ENCODE data around the gene SERPINE2.

Gene SERPINE2

GRCh38 chr2:223980803-223981202 is 58.3 kb downstream of the SERPINE2 start:
- intact Hi-C loops (cut with DNase I), result no loop called here

DNA sequence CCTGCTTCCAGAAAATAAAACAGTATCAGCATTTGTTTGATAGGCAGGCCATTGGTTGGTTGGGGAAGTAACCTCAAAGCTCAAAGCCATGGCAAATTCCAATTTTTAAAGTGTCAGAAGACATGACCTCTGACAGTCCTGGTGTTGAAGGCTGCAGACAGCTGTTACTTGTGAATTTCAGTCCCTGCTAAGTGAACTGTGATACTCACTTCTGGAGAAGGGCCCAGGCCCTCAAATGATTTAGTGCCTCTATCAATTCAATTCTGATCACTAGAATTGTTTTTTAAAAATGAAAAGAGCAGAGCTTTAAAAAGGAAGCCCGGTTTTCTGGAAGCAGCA is 58.7 kb downstream of the SERPINE2 start:
- DNase-seq, result no peak
- intact Hi-C loops (cut with DNase I), result no loop called here

More at GRCh38 chr2:223980803-223981202, 58.3 kb downstream of the SERPINE2 start:
- no peak for DNase-seq

DNA sequence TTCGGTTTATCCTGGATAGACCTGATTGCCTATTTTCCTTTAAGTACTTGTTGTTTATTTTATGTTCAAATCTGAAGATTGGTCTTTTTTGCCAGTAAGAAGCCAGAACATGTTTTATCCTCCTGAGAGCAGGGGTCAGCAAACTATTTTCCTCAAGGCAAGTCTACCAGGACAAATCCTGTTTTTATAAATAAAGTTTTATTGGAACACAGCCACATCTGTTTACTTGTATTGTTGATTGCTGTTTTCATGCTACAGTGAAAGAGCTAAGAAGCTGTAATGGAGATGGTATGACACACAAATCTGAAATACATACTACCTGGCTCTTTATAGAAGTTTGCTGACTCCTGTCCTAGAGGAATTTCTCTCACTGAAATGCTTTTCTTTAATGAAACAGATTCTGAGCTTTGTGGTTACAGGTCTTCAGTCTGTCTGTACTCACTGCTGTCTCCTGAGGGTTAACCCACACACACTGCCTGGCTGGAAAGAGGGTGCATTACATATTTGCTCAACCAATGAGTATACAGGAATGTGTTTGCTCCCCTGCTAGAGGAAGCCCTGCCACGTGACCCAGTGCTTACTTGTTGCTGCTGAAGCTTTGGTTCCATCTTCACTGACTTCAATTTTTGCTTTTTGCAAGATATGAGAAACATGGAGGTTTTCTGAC is 59.2 kb downstream of the SERPINE2 start:
- intact Hi-C loops (cut with DNase I), result loop anchor here (10.0 kb wide), 1 partner anchor 665 kb away; no protein-coding TSS in a partner anchor

GRCh38 chr2:223978451-223978850 is 60.6 kb downstream of the SERPINE2 start:
- intact Hi-C loops (cut with DNase I), result loop anchor here (10.0 kb wide), 1 partner anchor 666 kb away; no protein-coding TSS in a partner anchor
- no peak for DNase-seq

More for the DNA sequence above, 59.2 kb downstream of the SERPINE2 start:
- DNase-seq, result no peak

DNA sequence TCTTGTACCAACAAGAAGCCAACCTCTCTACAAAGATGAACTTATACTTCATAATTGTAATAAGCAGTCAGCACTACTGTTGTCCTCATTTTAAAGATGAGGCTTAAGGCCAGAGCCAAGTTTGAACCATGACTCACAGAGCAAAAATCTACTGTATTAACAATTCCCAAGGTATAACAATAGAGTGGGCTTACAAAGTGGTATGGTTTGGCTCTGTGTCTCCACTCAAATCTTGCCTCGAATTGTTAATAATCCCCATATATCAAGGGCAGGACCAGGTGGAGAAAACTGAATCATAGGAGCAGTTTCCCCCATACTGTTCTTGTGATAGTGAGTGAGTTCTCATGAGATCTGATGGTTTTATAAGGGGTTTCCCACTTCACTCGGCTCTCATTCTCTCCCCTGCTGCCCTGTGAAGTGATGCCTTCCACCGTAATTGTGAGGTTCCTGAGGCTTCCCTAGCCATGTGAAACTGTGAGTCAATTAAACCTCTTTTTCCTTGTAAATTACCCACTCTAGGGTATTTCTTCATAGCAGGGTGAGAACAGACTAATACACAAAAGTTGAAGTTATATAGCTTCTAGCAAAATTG is 62.4 kb downstream of the SERPINE2 start:
- intact Hi-C loops (cut with DNase I), result loop anchor here (10.0 kb wide), 1 partner anchor 668 kb away; no protein-coding TSS in a partner anchor
- no peak for DNase-seq

- intact Hi-C loops (cut with DNase I), result loop anchor here (5.0 to 10.0 kb wide), 2 partner anchors 671 to 804 kb away; no protein-coding TSS in a partner anchor
- no peak for DNase-seq
Measured at GRCh38 chr2:223973606-223974005, 65.5 kb downstream of the SERPINE2 start.

DNA sequence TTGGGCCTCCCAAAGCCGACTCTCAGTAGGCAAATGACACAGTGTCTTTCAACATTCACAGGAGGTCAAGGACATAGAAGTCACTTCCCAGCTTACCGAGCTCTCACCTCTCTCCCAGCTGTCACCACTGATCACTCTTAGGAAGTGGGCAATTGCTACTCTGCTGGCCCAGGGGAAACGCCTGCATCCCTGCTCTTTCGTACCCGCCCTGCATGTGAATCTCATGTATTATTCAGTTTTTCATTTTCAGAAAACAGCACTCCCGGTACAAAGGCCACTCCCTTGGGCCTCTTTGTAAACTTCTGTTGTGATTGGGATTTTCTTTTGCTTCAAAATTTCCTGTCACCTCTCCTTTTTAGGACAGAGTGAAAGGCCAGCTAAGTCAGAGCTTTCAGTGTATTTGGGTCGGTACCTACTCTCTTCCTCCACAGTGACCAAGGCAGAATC is 66.4 kb downstream of the SERPINE2 start:
- intact Hi-C loops (cut with DNase I), result loop anchor here (5.0 to 10.0 kb wide), 2 partner anchors 672 to 805 kb away; no protein-coding TSS in a partner anchor
- no peak for DNase-seq

- intact Hi-C loops (cut with DNase I), result loop anchor here (5.0 to 10.0 kb wide), 2 partner anchors 673 to 806 kb away; no protein-coding TSS in a partner anchor
- no peak for DNase-seq
Measured at GRCh38 chr2:223971731-223972130, 67.4 kb downstream of the SERPINE2 start.

DNA sequence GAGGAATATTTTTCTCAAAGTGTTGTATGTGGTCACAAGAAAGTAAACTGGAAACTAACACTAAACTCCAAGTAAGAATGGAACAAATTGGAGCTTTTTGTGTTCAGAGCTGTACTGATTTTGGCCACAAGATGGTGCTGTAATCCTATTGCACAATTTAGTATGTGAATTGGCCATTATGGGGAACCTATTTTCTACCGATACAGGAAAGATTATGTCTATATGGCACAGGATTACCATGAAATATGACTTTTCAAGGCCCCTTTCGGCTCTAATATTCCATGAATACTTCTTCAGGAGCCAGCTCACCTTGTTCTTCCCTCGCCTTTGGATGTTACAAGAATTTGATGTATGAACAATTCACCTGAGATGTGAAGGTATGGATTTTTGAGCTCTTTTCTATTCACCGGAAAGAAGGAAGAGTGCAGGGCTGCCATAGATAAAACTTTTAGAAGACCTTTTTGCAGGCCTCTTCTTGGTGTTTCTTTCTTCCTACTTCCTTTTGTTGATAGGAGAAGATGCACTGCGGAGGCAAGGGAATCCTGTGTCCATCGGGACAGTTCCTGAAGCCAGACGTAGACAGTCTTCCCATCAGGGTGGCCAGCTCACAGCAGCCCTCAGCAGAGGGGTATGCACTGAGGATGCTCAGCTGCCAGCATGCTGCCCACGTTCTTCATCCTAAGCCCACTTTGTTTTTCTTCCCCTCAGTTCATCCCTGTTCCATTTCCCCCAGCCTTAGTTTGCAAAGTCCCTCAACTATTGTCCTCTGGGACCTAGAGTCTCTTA is 68.5 kb downstream of the SERPINE2 start:
- peak in 3 of 10 donors; percentile 21 to 47 (median 29) for DNase-seq
- intact Hi-C loops (cut with DNase I), result loop anchor here (1.0 to 10.0 kb wide), 3 partner anchors 314 to 807 kb away; no protein-coding TSS in a partner anchor

GRCh38 chr2:223969856-223970255 is 69.2 kb downstream of the SERPINE2 start:
- no peak for DNase-seq
- intact Hi-C loops (cut with DNase I), result loop anchor here (1.0 to 10.0 kb wide), 3 partner anchors 314 to 807 kb away; no protein-coding TSS in a partner anchor

- intact Hi-C loops (cut with DNase I), result no loop called here
Measured at GRCh38 chr2:223969315-223969714, 69.8 kb downstream of the SERPINE2 start.

GRCh38 chr2:223967981-223968380 is 71.1 kb downstream of the SERPINE2 start:
- intact Hi-C loops (cut with DNase I), result no loop called here
- no peak for DNase-seq

More at GRCh38 chr2:223969315-223969714, 69.8 kb downstream of the SERPINE2 start:
- DNase-seq, result no peak

- DNase-seq, result peak in 3 of 10 donors; percentile 20 to 37 (median 29)
- intact Hi-C loops (cut with DNase I), result loop anchor here (10.0 kb wide), 1 partner anchor 625 kb away; the partner anchor contains the start of gene CUL3
Measured at GRCh38 chr2:223959688-223960087, 79.4 kb downstream of the SERPINE2 start.

DNA sequence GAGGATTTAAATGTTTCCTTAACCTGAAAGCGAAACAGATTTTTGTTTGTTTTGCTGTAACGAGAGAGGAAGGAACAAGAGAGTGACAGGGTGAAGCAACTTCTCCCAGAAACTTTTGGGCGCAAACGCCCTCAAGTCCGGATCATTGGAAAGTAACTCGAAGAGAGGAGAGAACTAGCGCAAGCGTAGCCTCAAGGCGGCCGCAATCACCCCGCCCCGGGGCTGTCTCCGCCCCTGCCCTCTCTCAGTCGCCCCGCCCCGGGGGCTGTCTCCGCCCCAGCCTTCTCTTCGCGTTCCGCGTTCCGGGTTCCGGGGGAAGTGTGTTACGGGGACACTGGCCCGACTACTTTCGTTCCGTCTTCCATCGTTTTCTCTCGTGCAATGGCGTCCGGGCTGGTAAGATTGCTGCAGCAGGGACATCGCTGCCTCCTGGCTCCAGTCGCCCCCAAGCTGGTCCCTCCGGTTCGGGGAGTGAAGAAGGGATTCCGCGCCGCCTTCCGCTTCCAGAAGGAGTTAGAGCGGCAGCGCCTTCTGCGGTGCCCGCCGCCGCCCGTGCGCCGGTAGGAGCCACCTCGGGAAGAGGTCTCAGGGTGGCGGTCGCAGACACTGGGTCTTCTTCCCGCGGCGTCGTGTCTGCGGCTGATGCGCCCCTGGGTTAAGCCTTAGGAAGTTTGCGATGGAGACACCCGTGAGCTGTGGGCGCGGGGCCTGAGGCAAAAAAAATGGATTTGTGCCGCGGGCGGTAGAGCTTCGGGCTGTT is 81.8 kb downstream of the SERPINE2 start, which contains the start of gene MRPL44:
TSS of gene MRPL44 (plus strand) at position 372 of the 760 bp plus-strand sequence. CDS start at position 382, 10 bp downstream.
- peak; percentile 97 to 100 (median 99) for DNase-seq
- intact Hi-C loops (cut with DNase I), result loop anchor here (1.0 to 10.0 kb wide), 3 partner anchors 12 to 628 kb away; partner anchors contain the start of genes CUL3 and WDFY1

- no peak for DNase-seq
- intact Hi-C loops (cut with DNase I), result loop anchor here (2.0 to 10.0 kb wide), 2 partner anchors 25 to 629 kb away; partner anchors contain the start of gene CUL3
Measured at GRCh38 chr2:223956300-223956699, 82.8 kb downstream of the SERPINE2 start.

GRCh38 chr2:223954401-223954800 is 84.7 kb downstream of the SERPINE2 start:
- DNase-seq, result no peak
- intact Hi-C loops (cut with DNase I), result loop anchor here (10.0 kb wide), 1 partner anchor 630 kb away; the partner anchor contains the start of gene CUL3

GRCh38 chr2:223952280-223952968 is 86.7 kb downstream of the SERPINE2 start:
- intact Hi-C loops (cut with DNase I), result loop anchor here (10.0 kb wide), 1 partner anchor 632 kb away; the partner anchor contains the start of gene CUL3
- no peak for DNase-seq
